GM21360 (cell line): Measurements from ENCODE around the gene IPO13.

Experiments used
- ATAC-seq: cut with Tn5 transposase; IDR thresholded peaks from one replicate; pipeline ENCODE4 v1.9.1; 2021; ENCODE audit warnings: mild to moderate bottlenecking, moderate library complexity; ENCODE audit not compliant: unreplicated experiment

Gene IPO13

GRCh38 chr1:43946236-43947060 is at the start of gene IPO13:
Gene IPO13 (plus strand): TSS chr1:43946950. CDS start chr1:43947601, 651 bp downstream.
- peak; percentile 94 for ATAC-seq

- no peak for ATAC-seq
Observed at GRCh38 chr1:43898981-43899380, 47.8 kb upstream of the IPO13 start.

- no peak for ATAC-seq
Observed at GRCh38 chr1:43900386-43900785, 46.4 kb upstream of the IPO13 start.

GRCh38 chr1:43901196-43901961 is 45.4 kb upstream of the IPO13 start:
- no peak for ATAC-seq

GRCh38 chr1:43902058-43902831 is 44.5 kb upstream of the IPO13 start:
- ATAC-seq, result no peak

- ATAC-seq, result no peak
Observed at GRCh38 chr1:43904660-43905551, 41.8 kb upstream of the IPO13 start.

- ATAC-seq, result no peak
Observed at GRCh38 chr1:43908226-43908625, 38.5 kb upstream of the IPO13 start.

GRCh38 chr1:43908858-43909257 is 37.9 kb upstream of the IPO13 start:
- ATAC-seq, result no peak

GRCh38 chr1:43910343-43910742 is 36.4 kb upstream of the IPO13 start:
- ATAC-seq, result no peak

GRCh38 chr1:43912607-43913006 is 34.1 kb upstream of the IPO13 start:
- no peak for ATAC-seq

GRCh38 chr1:43913051-43913501 is 33.7 kb upstream of the IPO13 start:
- ATAC-seq, result no peak

GRCh38 chr1:43913666-43914360 is 32.9 kb upstream of the IPO13 start:
- ATAC-seq, result no peak

- no peak for ATAC-seq
Observed at GRCh38 chr1:43914576-43915525, 31.9 kb upstream of the IPO13 start.

- no peak for ATAC-seq
Observed at GRCh38 chr1:43919906-43920305, 26.8 kb upstream of the IPO13 start.

GRCh38 chr1:43921022-43921421 is 25.7 kb upstream of the IPO13 start:
- ATAC-seq, result no peak

GRCh38 chr1:43924516-43924915 is 22.2 kb upstream of the IPO13 start:
- ATAC-seq, result no peak

GRCh38 chr1:43925846-43926245 is 20.9 kb upstream of the IPO13 start:
- ATAC-seq, result no peak

- ATAC-seq, result no peak
Observed at GRCh38 chr1:43930168-43930948, 16.4 kb upstream of the IPO13 start.
